Vagina (tissue), 2 donors: ENCODE data around the gene ADARB2. TPM values are rescaled to one million over a fixed set of nuclear protein-coding genes. Genes with fewer than 3 reads are reported as not detected.

Experiments used
- DNase-seq, 2 donors: peaks; one replicate each; pipeline ENCODE4 v3.0.0-alpha.2; 2017; ENCODE audit errors: extremely low spot score in 2 of 2
- H3K27ac ChIP-seq: fragments of 200-600 bp; sonication (generic); one replicate; pipeline ENCODE4 v1.5.1; 2019
- H3K27me3 ChIP-seq: fragments of 200-600 bp; sonication (generic); one replicate; pipeline ENCODE4 v1.5.1; 2019
- H3K36me3 ChIP-seq, 2 donors: fragments of 200-600 bp; sonication (generic); one replicate each; pipeline ENCODE4 v1.5.1; 2017 to 2019
- H3K4me1 ChIP-seq: fragments of 200-600 bp; sonication (generic); one replicate; pipeline ENCODE4 v1.5.1; 2019
- H3K4me3 ChIP-seq, 2 donors: fragments of 200-600 bp; sonication (generic); 1 replicate in 1 of 2; 2 replicates in 1 of 2; pipeline ENCODE4 v1.5.1; 2016 to 2019
- H3K9me3 ChIP-seq: fragments of 200-600 bp; sonication (generic); one replicate; pipeline ENCODE4 v1.5.1; 2019
- POLR2A ChIP-seq, 2 donors: fragments of 450-650 bp; IDR thresholded peaks; one replicate each; pipeline ENCODE4 v1.6.1; 2017; ENCODE audit warnings: antibody characterized with exemption in 2 of 2, mild to moderate bottlenecking in 2 of 2, moderate library complexity in 2 of 2
- POLR2AphosphoS5 ChIP-seq, 2 donors: sonication (generic); formaldehyde crosslinking; IDR thresholded peaks; one replicate each; pipeline ENCODE4 v1.9.0; 2017; ENCODE audit warnings: antibody characterized with exemption in 2 of 2, mild to moderate bottlenecking in 2 of 2, low read depth in 1 of 2; ENCODE audit not compliant: insufficient read depth in 1 of 2
- intact Hi-C: fragments of 100-400 bp; cut with DNase I; formaldehyde crosslinking; loops from one replicate; pipeline ENCODE4 v1.15.1; 2023
- total RNA-seq: library from RNA; depleted of rRNA; stranded (reverse); fragments of >200 nt; gene quantifications from one replicate; pipeline ENCODE4 v1.2.3, GENCODE V29; 2016
- TF ChIP-seq, protein P1 (sequence below), 3 experiments: fragments of 450-650 bp in 2 of 3; fragments of 200-600 bp in 1 of 3; sonication (generic) in 1 of 3; IDR thresholded peaks; one replicate each; pipeline ENCODE4 v1.5.1; 2017 to 2019; ENCODE audit warnings: antibody characterized with exemption in 3 of 3, mild to moderate bottlenecking in 2 of 3, moderate library complexity in 2 of 3

ADARB2 gene
- total RNA-seq, 1 donor from 2014 or later, result 3.4 TPM

DNA sequence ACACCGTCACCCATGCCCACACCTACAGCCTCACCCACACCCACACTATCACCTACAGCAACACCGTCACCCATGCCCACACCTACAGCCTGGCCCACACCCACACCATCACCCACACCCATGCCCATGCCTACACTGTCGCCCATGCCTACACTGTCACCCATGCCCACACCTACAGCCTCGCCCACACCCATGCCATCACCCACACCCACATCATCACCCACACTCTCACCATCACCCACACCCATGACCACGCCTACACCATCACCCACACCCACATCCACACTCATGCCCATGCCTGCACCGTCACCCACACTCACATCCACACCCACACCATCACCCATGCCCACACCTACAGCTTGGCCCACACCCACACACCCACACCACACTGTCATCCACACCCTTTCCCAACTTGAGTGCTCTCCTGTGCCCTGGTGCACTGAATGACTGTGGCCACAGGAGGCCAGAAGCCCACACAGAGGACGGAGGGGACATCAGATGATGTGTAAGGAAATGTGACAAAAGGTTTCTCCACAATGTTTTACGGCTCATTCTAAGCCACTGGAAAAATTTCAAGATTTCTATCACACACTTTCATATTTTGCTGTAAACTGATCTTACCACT is 527.9 kb downstream of the ADARB2 start:
- Histone ChIP-seq H3K36me3 (no peaks in the 10 kb centered on the region), H3K9me3 (no peaks in the 10 kb centered on the region), H3K4me3 (no peak overlapping the region), H3K27me3 (no peaks in the 10 kb centered on the region), H3K27ac (no peak overlapping the region), H3K4me1 (no peaks in the 10 kb centered on the region)
- no peak for DNase-seq
- intact Hi-C loops, result no loop called here
- TF ChIP-seq POLR2AphosphoS5 (IDR thresholded peaks at IDR 0.05; ENCODE audit: insufficient read depth in 1 of 2, low read depth in 1 of 2), result no peak
- TF ChIP-seq, protein P1, sequence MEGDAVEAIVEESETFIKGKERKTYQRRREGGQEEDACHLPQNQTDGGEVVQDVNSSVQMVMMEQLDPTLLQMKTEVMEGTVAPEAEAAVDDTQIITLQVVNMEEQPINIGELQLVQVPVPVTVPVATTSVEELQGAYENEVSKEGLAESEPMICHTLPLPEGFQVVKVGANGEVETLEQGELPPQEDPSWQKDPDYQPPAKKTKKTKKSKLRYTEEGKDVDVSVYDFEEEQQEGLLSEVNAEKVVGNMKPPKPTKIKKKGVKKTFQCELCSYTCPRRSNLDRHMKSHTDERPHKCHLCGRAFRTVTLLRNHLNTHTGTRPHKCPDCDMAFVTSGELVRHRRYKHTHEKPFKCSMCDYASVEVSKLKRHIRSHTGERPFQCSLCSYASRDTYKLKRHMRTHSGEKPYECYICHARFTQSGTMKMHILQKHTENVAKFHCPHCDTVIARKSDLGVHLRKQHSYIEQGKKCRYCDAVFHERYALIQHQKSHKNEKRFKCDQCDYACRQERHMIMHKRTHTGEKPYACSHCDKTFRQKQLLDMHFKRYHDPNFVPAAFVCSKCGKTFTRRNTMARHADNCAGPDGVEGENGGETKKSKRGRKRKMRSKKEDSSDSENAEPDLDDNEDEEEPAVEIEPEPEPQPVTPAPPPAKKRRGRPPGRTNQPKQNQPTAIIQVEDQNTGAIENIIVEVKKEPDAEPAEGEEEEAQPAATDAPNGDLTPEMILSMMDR (IDR thresholded peaks at IDR 0.05), result no peak
- TF ChIP-seq POLR2A (IDR thresholded peaks at IDR 0.05), result no peak

DNA sequence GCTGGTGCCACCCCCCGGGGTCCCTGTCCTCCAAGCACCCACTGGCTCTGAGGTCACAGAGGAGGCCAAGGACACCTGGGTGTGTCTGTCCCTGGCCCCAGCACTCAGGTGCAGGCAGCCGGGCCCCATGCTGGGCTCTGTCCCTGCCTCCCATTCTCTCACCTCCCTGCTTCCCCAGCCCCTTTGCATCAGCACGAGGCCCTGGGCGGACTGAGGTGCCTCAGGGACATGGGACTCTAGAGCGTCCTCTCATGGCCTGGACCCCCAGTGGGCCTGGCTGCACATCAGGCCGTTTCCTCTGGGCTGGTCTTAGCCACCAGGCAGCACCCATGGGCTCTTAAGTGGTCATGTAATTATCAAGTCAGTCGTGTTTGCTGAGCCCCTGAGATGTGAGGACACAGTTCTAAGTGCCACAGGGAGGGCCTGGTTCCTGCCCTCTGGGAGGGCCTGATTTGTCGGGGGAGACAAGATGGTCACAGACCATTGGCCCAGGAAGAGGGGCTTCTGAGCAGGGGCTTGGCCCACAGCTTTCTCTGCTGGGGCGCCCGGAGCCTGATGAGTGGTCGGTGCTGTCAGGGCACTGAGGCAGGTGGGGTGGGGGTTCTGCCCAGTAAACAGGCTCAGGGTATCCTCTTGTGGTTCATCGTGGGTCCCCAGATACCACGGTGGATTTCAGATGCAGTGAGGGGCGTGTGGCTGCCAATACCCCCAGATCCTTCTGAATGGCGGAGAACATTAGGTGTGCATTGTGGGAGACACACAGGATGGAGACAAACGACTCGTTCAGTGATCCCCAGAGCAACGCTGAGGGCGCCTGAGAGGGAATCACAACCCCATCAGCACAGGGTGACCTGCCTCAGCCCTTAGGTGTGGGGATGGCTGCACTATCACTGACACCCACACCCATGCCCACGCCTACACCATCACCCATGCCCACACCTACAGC is 528.7 kb downstream of the ADARB2 start:
- TF ChIP-seq, protein P1 (IDR thresholded peaks at IDR 0.05), result no peak
- TF ChIP-seq POLR2AphosphoS5 (IDR thresholded peaks at IDR 0.05; ENCODE audit: insufficient read depth in 1 of 2, low read depth in 1 of 2), result no peak
- TF ChIP-seq POLR2A (IDR thresholded peaks at IDR 0.05), result no peak
- no peaks in the 10 kb centered on the region for H3K9me3 ChIP-seq
- no peaks in the 10 kb centered on the region for H3K27me3 ChIP-seq
- H3K4me3 ChIP-seq, result no peak overlapping the region
- no peaks in the 10 kb centered on the region for H3K36me3 ChIP-seq
- DNase-seq, result no peak
- H3K27ac ChIP-seq, result no peak overlapping the region
- intact Hi-C loops, result no loop called here
- no peaks in the 10 kb centered on the region for H3K4me1 ChIP-seq

DNA sequence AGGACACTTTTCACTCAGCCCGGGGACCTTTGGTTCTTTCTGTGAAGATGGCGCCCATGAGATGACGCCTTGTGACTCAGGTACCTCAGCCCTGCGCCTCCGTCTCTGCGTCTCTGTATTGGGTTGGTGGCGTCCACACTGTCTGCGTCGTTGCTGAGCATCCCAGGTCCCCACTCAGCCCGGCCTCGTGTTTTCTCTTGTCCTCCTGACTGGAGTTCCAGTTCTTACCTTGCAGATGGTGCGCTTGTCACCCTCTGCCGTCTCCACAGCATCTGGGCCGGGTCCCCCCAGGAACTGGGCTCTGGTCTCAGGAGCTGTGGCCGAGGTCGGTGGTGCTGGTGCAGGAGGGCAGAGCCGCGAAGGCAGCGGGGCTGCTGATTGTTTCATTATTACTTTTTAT is 530.7 kb downstream of the ADARB2 start:
- H3K27me3 ChIP-seq, result no peaks in the 10 kb centered on the region
- no peaks in the 10 kb centered on the region for H3K9me3 ChIP-seq
- TF ChIP-seq POLR2A (IDR thresholded peaks at IDR 0.05), result no peak
- TF ChIP-seq, protein P1 (IDR thresholded peaks at IDR 0.05), result no peak
- no peak for DNase-seq
- no peaks in the 10 kb centered on the region for H3K36me3 ChIP-seq
- intact Hi-C loops, result no loop called here
- no peak overlapping the region for H3K4me3 ChIP-seq
- no peaks in the 10 kb centered on the region for H3K4me1 ChIP-seq
- no peak overlapping the region for H3K27ac ChIP-seq

DNA sequence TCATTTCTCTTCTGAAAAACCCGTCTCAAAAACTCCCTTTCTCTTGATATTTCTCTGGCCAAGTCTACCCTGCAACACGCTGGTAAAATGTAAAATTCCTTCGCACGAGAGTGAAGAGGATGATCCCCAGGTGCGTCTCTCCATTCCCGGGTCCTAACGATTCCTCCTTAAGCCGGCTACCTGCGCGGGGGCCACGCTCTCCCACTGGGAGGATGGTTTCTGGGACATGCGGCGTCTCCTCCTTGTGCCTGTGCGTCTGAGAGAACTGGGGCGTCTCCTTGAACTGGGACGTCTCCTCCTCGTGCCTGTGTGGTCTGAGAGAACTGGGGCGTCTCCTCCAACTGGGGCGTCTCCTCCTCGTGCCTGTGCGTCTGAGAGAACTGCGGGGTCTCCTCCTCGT is 531.2 kb downstream of the ADARB2 start:
- no peak for TF ChIP-seq POLR2A (IDR thresholded peaks at IDR 0.05)
- TF ChIP-seq POLR2AphosphoS5 (IDR thresholded peaks at IDR 0.05; ENCODE audit: insufficient read depth in 1 of 2, low read depth in 1 of 2), result no peak
- TF ChIP-seq, protein P1 (IDR thresholded peaks at IDR 0.05), result no peak
- no peaks in the 10 kb centered on the region for H3K9me3 ChIP-seq
- no peaks in the 10 kb centered on the region for H3K4me1 ChIP-seq
- no peak overlapping the region for H3K27ac ChIP-seq
- no peak overlapping the region for H3K4me3 ChIP-seq
- no peak for DNase-seq
- intact Hi-C loops, result no loop called here
- H3K36me3 ChIP-seq, result no peaks in the 10 kb centered on the region
- H3K27me3 ChIP-seq, result no peaks in the 10 kb centered on the region
